UCSD-AML1 (cell line): ENCODE results near the gene ARF1.

Source experiments
- DNase-seq: peaks from one replicate; lab custom pipeline; 2025; ENCODE audit not compliant: unreplicated experiment; lab: John Stamatoyannopoulos, UW

Gene ARF1

DNA sequence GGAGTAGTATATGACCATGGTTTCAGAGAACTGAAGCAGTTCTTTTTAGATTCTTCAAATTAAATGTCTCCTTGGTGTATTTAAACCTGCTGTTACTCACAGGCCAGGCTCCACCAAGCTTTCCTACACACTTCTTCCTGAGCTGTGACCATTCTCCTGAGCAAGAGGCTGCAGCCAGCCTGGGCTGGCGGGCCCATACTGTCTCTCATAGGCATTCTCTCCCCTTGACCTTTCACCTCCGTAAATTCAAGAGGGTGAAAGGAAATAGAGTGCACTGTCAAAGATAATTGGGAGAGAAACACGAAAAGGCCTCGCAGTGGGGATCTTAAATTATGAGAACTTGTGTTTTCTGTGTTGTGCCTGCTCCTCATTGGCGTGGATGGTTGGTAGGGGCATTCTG, 2.3 kb downstream of the ARF1 start:
- DNase-seq, result no peak

DNA sequence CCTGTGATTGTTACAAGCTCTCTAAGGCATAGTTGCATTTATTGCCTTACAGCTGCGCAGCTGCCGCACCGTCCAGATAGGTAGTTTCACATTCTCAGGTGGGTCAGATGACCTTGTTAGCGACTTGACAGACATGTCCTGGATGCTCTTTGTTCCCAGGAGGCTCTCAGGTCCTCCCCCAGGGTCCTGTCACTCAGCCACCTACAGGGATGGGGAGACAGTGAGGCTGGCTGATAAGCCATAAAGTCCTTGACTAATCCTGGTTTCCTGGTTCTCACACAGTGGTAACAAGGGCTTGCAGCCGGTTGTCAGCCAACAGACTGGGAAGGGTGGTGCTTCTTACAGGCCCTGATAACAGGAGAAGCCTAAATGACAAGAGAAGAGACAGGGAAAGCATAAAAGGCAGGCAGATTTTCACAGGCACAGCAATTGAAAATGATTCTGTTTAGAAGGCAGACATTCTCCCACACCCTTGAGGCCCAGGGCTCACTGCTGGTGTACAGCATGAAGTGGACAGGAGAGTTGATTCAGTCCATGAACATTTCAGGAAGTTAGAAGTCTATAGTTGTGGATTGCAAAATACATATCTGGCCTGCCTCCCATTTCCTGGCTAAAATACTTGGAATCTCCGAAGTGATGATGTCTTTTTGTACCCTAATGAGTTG, 2.9 kb downstream of the ARF1 start:
- no peak for DNase-seq

DNA sequence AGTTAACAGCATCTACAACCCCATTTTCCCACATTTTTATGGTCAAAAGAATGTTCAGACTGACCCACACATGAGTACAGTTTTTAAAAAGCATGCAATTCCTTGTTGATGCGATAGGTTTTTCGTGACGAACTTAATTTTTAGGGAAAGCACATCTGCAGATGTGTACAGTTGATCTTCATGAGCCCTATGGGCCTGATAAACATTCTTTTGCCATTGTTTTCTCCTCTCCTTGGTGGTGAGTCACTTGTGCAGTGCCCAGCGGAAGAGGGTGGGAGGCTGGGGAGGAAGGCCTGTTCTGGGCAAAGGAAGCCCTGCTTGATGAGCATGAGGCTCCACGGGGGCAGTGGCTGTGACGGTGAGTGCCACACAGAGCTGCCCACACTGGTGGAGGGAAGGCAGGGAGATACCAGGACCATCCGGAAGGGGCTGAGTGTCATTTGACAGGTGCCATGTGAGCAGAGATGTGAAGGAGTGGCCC, 5.3 kb downstream of the ARF1 start:
- DNase-seq, result peak; percentile 76

DNA sequence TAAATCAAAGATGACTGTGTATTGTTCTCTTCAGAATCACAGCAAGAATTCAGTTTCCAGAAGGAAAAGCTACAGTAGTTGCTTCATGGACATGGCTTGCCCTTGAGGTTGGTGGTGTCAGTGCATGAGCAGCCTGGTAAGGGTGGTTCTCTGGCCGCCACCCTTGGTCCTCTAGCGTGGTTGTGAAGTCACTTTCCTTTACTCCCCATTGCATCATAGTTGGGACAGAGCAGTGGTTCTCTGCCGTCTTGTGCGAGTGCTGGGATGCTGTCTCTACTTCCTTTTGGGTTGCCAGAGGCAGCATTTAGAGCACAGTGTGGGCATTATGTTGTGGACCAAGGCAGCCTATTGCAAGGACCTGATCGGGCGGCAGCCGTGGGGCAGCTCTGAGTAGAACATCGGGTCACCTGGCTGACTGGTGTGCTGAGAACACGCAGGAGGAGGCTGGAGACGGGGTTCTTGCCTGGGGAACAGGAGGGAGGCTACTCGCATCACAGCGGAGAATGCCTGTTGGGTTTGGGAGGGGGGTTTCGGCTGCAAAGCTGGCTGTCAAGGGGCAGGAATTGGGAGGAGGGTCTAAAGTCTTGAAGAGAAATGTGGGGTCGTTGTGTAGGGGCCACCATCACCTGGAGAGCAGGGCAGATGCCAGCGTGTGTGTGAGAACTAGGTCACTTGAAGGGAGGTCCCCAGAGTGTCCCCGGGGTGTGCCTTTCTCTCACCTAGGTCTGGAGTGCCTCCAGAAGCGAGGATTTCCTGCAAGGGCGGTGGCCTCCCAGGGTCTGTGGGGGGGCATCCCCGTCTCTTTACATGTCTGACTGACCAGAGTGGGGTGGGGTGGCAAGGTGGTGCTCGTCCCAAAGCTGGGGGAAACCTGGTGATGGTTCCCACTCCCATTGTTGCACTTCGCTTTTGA, 6.3 kb downstream of the ARF1 start:
- no peak for DNase-seq

DNA sequence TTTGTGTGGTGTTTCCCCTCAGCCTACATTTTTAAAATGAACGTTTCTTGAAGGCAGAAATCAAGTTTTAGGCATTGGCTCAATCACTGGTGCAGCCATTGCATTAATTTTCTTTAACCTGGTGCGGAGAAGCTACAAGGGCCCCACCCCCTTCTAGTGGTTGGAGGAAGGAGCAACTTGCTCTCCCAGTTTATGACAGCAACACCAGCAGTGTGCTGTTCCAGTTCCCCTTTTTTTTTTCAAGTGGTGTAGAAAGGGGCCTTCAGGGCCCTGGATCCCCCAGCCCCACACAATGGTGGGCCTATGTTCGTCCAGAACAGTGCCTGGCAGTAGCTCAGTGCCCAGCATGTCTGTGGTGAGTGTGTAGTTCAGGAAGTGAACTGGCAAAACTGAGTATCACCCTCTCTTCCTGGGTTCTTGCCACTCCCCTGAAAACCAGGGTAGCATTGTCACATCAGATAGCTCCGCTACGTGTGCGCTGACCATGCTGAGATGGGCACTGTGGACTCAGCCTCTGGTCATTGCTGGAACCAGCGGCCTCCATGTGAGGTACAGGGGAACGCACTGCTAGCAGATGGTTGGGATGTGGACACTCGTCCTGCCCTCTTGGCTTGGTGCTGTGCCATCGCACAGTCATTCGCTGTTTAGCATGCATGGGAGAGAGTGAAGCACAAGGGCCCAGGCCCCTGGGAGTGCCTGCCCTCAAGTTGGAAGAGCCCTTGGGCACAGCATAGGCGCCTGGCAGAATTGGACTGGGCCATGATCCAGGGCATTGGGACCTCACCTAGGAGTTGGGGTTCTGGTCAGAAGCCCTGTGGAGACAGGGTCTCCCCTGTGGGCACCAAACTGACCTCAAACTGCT, 7.2 kb downstream of the ARF1 start:
- DNase-seq, result no peak

DNA sequence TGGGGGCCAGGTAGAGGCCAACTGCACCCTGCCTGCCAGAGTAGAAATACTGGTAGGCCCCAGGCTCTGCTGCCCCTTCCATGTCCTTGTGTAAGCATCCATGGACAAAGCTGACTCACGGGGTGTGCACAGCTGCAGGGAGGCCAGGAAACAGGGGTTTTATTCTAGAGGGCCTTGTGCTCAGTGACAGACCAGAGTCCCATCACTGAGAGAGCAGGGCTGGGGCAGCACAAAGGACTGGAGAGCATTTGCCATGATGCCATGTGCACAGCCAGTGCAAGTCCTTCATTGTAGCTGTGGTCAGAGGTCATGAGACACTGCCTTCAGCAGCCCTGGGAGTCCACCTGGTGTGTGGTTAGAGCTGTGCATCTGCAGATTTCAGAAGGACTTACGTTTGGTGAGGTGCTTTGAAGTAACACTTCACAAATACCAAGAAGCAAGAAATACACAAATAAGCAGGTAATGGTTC, 8.1 kb downstream of the ARF1 start:
- DNase-seq, result no peak

DNA sequence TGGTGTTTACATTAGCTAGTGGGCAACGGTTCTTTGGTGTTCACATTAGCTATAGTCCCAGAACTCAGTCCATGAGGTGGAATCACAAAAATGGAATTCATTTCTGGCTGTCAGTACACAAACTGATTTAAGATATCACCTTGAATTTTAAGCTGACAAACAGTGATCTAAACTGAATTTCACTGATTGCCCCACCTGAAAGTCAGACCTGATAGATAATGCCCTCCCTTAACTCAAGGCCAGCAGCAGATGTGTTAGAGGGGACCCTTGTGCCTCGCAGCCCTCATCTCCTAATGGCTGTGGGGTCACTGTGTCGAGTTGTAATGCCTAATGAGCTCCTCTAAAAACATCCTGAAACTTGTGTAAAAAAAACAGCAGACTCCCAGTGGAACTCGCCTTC, 8.6 kb downstream of the ARF1 start:
- DNase-seq, result no peak

DNA sequence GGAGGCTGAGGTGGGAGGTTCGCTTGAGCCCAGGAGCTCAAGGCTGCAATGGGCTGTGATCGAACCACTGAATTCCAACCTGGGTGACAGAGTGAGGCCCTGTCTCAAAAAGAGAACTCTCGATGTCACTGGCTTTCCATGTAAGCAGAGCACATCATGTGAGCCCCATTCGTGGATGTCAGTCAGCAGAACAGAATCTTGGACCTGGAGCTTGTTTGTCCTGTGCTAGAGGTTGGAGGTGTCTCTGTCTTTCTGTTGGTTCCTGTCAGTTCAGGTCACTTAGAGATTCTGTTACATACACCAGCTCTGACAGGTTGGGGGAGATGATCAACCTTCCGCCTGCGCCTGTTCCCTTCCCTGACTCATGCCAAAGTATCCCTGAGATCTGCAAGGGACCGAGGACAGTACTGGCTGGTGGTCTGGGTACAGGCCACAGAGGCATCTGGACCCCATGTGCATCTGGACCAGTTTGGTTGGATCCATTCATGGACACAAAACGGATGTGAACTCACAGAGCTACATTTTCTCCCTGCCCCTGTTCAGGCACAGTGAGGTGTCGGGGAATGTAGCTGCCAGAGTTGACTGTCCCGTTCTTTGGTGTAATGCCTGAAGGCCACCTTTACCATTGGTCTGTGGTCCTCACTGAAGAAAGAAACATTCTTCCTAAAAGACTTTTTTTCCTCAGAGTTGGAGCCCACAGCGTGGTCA, 10.0 kb downstream of the ARF1 start:
- DNase-seq, result no peak

DNA sequence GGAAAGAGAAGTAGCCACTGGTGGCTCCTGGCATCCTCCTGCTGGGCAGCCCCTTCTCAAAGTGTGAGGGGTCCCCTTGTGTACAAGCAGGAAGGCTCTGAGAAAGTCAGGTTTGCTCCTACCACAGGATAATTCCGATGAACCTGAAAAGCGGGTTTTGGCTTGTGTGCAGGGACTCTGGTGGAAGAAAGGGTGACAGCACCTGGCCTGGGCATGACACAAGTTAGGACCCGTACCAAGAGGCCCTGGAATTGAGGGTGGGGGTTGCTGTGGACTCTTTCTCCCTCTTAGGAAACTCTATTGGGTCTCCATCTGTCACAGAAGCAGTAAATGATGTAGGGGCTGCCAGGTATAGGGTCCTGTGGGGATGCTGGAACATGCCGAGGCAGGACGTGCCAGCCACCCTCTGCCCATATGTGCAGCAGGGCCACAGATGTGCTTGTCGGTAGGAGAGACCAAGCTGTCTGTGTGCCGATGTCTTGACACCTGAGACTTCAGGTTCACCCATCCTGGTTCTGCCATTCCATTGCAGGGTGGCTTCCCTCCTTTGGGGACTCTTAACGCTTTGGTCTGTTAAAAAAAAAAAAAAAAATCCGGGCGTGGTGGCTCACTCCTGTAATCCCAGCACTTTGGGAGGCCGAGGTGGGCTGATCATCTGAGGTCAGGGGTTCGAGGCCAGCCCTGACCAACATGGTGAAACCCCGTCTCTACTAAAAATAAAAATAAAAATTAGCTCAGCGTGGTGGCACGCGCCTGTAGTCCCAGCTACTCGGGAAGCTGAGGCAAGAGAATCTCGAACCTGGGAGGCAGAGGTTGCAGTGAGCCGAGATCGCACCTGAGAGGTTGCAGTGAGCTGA, 10.8 kb downstream of the ARF1 start:
- no peak for DNase-seq

DNA sequence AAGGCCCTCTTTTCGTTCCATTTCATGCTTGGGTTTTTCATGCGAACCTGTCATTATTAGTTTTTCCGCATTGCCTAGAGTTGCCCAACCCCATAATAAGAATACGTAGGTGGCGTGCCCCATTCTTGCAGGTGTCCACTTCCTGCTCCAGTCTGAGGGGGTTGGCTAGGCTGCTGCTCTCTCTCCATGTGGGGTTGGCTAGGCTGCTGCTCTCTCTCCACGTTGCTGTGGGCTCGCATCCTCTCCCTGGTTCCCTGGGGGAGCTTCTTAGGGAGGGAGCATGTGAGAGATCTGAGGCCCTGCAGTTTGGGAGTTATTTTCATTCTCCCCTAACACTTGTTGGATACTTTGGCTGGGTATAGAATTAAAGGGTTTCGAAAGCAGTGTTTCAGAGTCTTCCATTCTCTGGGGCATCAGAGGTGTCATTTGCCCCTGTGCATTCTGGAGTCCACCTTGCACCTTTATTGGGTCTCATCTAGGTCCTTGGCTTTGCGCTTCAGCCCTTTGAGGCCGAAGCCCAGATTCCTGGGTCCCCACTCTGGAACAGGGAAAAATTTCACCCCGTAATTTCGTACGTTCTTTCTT, 12.0 kb downstream of the ARF1 start:
- no peak for DNase-seq

DNA sequence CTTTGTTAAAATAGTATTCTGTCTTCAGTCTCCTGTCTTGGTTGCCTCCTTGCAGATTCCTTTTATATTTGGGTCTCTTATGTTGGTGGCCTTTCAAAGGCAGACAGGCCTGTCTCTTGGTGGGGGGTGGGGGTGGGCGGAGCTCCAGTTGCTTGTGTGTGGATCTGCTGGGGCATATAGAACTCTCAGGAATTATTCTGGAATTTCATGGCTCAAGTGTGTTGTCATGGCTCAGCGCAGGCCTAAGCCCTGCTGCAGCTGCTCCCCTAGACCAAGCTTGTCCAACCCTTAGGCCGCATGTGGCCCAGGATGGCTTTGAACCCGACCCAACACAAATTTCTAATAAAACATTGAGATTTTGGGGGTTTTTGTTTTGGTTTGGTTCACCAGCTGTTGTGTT, 12.7 kb downstream of the ARF1 start:
- DNase-seq, result no peak

DNA sequence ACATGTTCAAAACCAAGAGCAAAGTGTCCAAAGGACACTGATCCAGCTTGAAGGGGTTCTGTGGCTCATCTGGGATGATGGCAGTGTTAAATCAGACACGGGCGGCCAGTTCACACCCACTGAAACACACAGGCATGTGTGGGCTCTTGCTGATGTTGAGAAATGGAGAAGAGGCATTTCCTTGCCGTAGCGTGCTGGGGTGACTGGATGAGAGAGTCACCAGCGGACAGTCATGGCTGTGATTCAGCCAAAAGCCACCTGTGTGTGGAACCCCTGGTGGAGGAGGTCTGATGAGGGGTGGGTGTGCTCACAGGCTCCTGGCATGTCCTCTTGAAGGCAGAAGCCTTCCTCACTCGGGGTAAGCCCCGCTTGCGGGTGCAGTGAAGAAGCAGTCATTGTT, 13.4 kb downstream of the ARF1 start:
- DNase-seq, result no peak

DNA sequence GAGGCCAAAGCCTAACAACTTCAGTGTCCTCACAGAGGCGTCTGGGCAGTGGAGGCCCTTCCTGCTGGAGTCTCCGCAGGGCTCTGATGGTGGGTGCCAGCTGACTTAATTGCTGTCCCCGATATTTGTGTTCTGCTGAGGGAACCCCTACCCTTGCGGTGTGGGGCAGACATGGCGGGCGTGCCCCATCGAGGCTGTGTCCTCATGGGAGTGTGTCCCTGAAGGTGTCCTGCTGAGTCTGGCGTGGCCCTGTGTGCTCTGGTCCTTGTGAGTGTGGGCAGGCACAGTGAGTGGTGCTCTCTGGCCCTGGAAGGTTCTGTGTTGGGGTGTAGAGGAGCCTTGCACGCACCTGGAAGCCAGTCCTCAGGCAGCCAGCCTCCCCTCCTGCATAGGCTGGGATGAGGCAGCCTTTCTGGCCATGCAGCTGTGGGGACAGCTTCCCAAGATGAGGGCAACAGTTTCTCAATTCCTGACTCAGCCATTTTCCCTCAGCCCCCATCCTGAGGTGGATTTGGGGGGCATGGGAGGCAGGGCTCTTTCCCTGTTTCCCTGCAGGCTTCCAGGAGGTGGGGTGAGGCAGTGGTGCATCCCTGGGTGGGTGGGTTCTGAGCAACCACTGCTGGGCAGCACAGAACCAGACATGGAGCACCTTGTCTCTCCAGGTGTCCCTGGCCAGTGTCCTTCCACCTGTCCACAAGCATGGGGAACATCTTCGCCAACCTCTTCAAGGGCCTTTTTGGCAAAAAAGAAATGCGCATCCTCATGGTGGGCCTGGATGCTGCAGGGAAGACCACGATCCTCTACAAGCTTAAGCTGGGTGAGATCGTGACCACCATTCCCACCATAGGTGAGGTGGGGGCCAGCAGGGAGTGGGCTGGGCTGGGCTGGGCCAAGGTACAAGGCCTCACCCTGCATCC, 14.2 kb downstream of the ARF1 start:
- DNase-seq, result no peak

DNA sequence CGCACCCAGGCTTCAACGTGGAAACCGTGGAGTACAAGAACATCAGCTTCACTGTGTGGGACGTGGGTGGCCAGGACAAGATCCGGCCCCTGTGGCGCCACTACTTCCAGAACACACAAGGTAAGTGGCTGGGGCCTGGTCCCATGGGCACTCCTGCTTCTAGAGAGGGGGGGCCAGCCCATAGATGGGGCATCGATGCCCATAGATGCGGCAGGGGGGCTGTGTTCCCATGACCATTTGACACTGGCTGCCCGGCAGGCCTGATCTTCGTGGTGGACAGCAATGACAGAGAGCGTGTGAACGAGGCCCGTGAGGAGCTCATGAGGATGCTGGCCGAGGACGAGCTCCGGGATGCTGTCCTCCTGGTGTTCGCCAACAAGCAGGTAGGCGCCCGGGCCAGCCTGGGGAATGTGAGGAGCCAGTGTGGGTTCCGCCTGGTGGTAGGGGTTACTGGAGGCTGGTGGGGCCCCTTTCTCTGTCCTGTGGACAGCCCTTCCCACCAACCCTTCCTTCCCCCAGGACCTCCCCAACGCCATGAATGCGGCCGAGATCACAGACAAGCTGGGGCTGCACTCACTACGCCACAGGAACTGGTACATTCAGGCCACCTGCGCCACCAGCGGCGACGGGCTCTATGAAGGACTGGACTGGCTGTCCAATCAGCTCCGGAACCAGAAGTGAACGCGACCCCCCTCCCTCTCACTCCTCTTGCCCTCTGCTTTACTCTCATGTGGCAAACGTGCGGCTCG, 15.0 kb downstream of the ARF1 start:
- DNase-seq, result no peak

DNA sequence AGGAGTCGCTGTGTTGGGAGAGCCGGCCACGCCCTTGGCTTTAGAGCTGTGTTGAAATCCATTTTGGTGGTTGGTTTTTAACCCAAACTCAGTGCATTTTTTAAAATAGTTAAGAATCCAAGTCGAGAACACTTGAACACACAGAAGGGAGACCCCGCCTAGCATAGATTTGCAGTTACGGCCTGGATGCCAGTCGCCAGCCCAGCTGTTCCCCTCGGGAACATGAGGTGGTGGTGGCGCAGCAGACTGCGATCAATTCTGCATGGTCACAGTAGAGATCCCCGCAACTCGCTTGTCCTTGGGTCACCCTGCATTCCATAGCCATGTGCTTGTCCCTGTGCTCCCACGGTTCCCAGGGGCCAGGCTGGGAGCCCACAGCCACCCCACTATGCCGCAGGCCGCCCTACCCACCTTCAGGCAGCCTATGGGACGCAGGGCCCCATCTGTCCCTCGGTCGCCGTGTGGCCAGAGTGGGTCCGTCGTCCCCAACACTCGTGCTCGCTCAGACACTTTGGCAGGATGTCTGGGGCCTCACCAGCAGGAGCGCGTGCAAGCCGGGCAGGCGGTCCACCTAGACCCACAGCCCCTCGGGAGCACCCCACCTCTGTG, 15.9 kb downstream of the ARF1 start:
- no peak for DNase-seq

DNA sequence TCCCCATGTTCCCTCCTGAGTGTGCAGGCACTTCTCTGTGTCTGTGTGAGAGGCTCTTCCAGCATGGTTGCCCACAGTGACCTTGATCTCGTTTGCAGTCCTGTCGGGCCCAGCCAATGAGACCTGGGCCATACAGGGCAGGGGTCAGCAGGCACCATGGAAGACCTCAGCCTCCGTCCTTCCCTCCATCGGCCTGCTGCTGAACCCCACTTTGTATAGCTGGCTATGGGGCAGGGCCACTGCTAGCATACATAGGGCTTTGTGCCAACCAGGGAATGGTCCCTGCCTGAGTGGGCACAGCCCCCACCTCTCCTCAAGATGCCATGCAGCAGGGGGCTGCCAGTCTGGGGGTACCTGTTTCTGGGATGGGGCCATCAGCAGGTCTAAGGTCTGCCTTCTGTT, 16.8 kb downstream of the ARF1 start:
- no peak for DNase-seq
